Measurements from ENCODE around the gene AMPD2.
"Not testable (repeated sequence)": the region's sequence is repeated elsewhere in the genome, so short reads cannot be mapped to it uniquely, and the experiment has no call there.

The AMPD2 gene

DNA sequence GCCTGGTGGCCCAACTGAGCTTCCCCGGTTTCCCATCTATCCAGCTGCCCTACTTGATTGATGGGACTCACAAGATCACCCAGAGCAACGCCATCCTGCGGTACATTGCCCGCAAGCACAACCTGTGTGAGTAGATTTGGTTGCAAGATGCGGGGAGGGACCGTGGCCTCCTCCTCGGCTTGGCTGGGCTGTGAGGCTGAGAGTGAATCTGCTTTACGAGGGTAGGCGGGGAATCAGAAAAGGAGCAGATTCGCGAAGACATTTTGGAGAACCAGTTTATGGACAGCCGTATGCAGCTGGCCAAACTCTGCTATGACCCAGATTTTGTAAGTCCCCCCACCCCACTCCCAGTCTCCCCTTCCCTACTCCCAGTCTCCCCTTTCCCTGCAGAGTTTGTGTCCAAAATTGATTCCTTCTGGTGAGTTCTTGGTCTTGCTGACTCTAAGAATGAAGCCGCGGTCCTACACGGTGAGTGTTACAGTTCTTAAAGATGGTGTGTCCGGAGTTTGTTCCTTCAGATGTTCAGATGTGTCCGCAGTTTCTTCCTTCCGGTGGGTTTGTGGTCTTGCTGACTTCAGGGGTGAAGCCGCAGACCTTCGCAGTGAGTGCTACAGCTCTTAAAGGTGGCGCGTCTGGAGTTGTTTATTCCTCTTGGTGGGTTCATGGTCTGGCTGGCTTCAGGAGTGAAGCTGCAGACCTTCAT lies 49.8 kb downstream of the AMPD2 start:
- in situ Hi-C loops (cut with MboI; ENCODE audit: low sequenced_read_pairs), result no loop called here

- in situ Hi-C loops (cut with MboI; ENCODE audit: low sequenced_read_pairs), result not testable (repeated sequence)
These were observed 50.3 kb downstream of the AMPD2 start for GRCh38 chr1:109669949-109670302.

- in situ Hi-C loops (cut with MboI; ENCODE audit: low sequenced_read_pairs), result no loop called here
These were observed 51.4 kb downstream of the AMPD2 start for GRCh38 chr1:109671067-109671466.

DNA sequence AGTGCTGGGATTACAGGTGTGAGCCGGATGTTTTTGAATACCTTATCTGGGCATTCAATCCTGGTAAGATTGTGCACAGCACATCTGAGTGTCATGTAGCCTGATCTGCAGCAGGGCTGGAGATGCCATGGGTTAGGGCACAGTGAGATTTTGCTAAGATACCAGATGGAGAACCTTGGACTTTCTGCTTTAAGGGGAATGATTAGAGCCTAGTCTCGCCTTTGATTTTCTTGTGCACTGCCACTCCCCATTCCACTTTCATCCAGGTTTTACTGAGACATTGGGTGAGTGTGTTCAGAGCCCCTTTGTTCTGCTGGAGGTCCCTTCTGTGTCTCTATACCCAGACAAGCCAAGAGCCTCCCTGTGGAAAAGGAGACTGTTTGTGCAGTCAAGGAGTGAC lies 54.2 kb downstream of the AMPD2 start:
- in situ Hi-C loops (cut with MboI; ENCODE audit: low sequenced_read_pairs), result not testable (repeated sequence)

- in situ Hi-C loops (cut with MboI; ENCODE audit: low sequenced_read_pairs), result not testable (repeated sequence)
These were observed 57.2 kb downstream of the AMPD2 start for GRCh38 chr1:109676683-109677381.

DNA sequence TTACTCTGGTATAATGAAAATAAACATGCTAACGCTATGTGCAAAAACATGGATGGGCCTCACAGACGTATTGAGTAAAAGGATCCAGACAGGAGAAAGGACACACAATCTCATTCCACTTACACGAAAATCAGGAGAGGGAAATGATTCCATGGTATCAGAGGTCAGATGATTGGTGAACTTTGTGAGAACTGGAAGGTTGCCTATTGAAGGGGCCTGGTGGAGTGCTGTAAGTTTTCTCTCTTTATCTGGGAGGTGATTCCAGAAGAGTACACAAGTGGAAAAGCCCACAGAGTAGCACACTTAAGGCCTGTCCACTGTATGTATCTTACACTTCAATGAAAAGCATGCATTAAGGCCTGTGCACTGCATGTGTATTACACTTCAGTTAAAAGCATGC lies 57.8 kb downstream of the AMPD2 start:
- in situ Hi-C loops (cut with MboI; ENCODE audit: low sequenced_read_pairs), result no loop called here

DNA sequence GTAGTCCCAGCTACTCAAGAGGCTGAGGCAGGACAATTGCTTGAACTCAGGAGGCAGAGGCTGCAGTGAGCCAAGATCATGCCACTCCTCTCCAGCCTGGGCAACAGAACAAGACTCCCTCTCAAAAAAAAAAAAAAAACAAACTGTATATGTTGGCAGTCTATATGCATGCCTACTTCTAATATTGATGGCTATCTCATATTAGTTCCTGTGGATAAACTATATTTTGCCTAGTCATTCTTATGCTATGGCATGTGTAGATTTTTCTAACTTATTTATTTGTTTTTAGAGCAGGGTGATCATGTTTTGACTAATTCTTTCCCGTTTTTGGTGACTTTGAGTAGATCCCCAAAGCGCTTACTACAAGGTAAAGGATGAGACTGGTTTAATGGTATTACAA lies 59.0 kb downstream of the AMPD2 start:
- in situ Hi-C loops (cut with MboI; ENCODE audit: low sequenced_read_pairs), result not testable (repeated sequence)
